GM21423 (cell line): ENCODE data around the gene GABARAP.
"Not testable (repeated sequence)": the region's sequence is repeated elsewhere in the genome, so short reads cannot be mapped to it uniquely, and the experiment has no call there.

Experiments used
- ATAC-seq: cut with Tn5 transposase; IDR thresholded peaks from one replicate; pipeline ENCODE4 v1.9.1; 2021; ENCODE audit warnings: mild to moderate bottlenecking, moderate library complexity; ENCODE audit not compliant: unreplicated experiment

GABARAP gene

GRCh38 chr17:7261379-7262191 is 19.3 kb upstream of the GABARAP start:
- ATAC-seq = no peak

GRCh38 chr17:7260651-7261378 is 18.6 kb upstream of the GABARAP start:
- no peak for ATAC-seq

GRCh38 chr17:7260151-7260550 is 17.9 kb upstream of the GABARAP start:
- no peak for ATAC-seq

- ATAC-seq = no peak
Measured at GRCh38 chr17:7259555-7259889, 17.3 kb upstream of the GABARAP start.

GRCh38 chr17:7258731-7259554 is 16.7 kb upstream of the GABARAP start:
- no peak for ATAC-seq

GRCh38 chr17:7256766-7257456 is 14.7 kb upstream of the GABARAP start:
- no peak for ATAC-seq

GRCh38 chr17:7254511-7254910 is 12.3 kb upstream of the GABARAP start:
- ATAC-seq = no peak

- ATAC-seq = no peak
Measured at GRCh38 chr17:7253082-7253481, 10.8 kb upstream of the GABARAP start.

- peak; percentile 53 for ATAC-seq
Measured at GRCh38 chr17:7252176-7253043, 10.2 kb upstream of the GABARAP start, which contains the start of gene ELP5. Gene ELP5 (plus strand): TSS chr17:7252215. CDS start chr17:7252551, 336 bp downstream.

GRCh38 chr17:7251661-7252175 is 9.5 kb upstream of the GABARAP start, which contains the start of gene CTDNEP1:
Gene CTDNEP1 (minus strand): TSS chr17:7251734. CDS start chr17:7251296, 438 bp downstream.
- ATAC-seq = peak; percentile 82

GRCh38 chr17:7250695-7251627 is 8.7 kb upstream of the GABARAP start:
- ATAC-seq = peak; percentile 3

GRCh38 chr17:7249830-7250229 is 7.6 kb upstream of the GABARAP start:
- no peak for ATAC-seq

- ATAC-seq = no peak
Measured at GRCh38 chr17:7249214-7249613, 7.0 kb upstream of the GABARAP start.

GRCh38 chr17:7248796-7249195 is 6.5 kb upstream of the GABARAP start:
- ATAC-seq = no peak

GRCh38 chr17:7246779-7247178 is 4.5 kb upstream of the GABARAP start:
- ATAC-seq = no peak

- ATAC-seq = not testable (repeated sequence)
Measured at GRCh38 chr17:7243838-7244237, 1.6 kb upstream of the GABARAP start.

- ATAC-seq = no peak
Measured at GRCh38 chr17:7243453-7243729, 1.1 kb upstream of the GABARAP start.

GRCh38 chr17:7242717-7243452 is 636 bp upstream of the GABARAP start:
- peak; percentile 39 for ATAC-seq
